Measurements from ENCODE around the gene FSHR.

DNA sequence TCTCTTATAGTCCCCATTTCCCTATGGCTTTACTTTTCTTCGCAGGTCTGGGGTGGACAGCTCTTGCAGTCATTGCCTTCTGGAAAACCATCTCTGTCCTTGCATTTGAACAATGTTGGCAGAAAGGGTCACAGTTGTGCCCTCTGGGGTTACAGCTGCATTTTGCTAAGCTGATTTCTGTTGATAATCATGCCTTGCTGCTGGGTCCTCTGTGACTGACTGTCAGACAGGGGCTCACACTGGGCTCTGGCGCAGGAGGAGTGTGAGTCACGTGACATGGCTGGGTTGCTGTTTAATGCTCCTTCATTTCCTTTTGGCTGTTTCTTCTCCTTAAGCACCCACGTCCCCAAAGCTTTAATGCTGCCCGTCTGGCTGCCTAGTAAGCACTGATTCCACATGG is 202.2 kb downstream of the FSHR start:
- no peak for TF ChIP-seq PATZ1 (CRISPR knock-in tag; IDR thresholded peaks at IDR 0.05; ENCODE audit: borderline replicate concordance)
- TF ChIP-seq ISL1 (CRISPR knock-in tag; IDR thresholded peaks at IDR 0.05): no peak
- no peak for TF ChIP-seq CSRNP3 (CRISPR knock-in tag; IDR thresholded peaks at IDR 0.05)

Measured in SK-N-SH treated with all-trans-retinoic acid at 6 μM for 48 hours (cell line).